RWPE2 (cell line): Measurements from ENCODE around the gene ZNF554.

Experiments used
- ATAC-seq: fragments of 200-7000 bp; cut with Tn5 transposase; 3 replicates; pipeline ENCODE4 v1.9.1; 2021; ENCODE audit warnings: low read depth
- DNase-seq: peaks from one replicate; pipeline ENCODE4 v3.0.0-alpha.2; 2020; ENCODE audit warnings: low spot score
- H3K27ac ChIP-seq: fragments of 450-650 bp; 2 replicates; pipeline ENCODE4 v1.5.1; 2017; ENCODE audit warnings: mild to moderate bottlenecking; ENCODE audit not compliant: poor library complexity, severe bottlenecking
- H3K27me3 ChIP-seq: fragments of 250-450 bp; sonication (Bioruptor Pico); 2 replicates; pipeline ENCODE4 v1.5.1; 2021; ENCODE audit warnings: mild to moderate bottlenecking, moderate library complexity; ENCODE audit not compliant: insufficient read depth, poor library complexity, severe bottlenecking
- H3K36me3 ChIP-seq: fragments of 250-450 bp; sonication (Bioruptor Pico); 2 replicates; pipeline ENCODE4 v1.5.1; 2020; ENCODE audit warnings: low read depth, mild to moderate bottlenecking, moderate library complexity
- H3K4me1 ChIP-seq: fragments of 250-450 bp; sonication (Bioruptor Pico); 2 replicates; pipeline ENCODE4 v1.5.1; 2021; ENCODE audit warnings: mild to moderate bottlenecking, moderate library complexity; ENCODE audit not compliant: insufficient read depth, poor library complexity, severe bottlenecking
- H3K4me3 ChIP-seq: fragments of 250-450 bp; sonication (Bioruptor Pico); 2 replicates; pipeline ENCODE4 v1.5.1; 2021; ENCODE audit warnings: mild to moderate bottlenecking, moderate library complexity; ENCODE audit not compliant: severe bottlenecking
- H3K9me3 ChIP-seq: fragments of 250-450 bp; sonication (Bioruptor Pico); 2 replicates; pipeline ENCODE4 v1.5.1; 2021; ENCODE audit warnings: mild to moderate bottlenecking, moderate library complexity; ENCODE audit not compliant: severe bottlenecking
- TF ChIP-seq, protein P1 (sequence below): fragments of 450-650 bp; IDR thresholded peaks from one replicate; pipeline ENCODE4 v1.5.1; 2017; ENCODE audit warnings: mild to moderate bottlenecking, moderate library complexity; ENCODE audit not compliant: poor library complexity, severe bottlenecking

The ZNF554 gene

GRCh38 chr19:2883686-2884439 is 64.2 kb downstream of the ZNF554 start:
- no peaks in the 10 kb centered on the region for H3K27me3 ChIP-seq
- H3K27ac ChIP-seq: no peak overlapping the region
- H3K36me3 ChIP-seq: no peaks in the 10 kb centered on the region
- H3K9me3 ChIP-seq: no peaks in the 10 kb centered on the region
- H3K4me3 ChIP-seq: no peak overlapping the region
- peaks cover 8% of the 10 kb centered on the region for H3K4me1 ChIP-seq
- DNase-seq (no peak), ATAC-seq (no peak)
- TF ChIP-seq, protein P1, sequence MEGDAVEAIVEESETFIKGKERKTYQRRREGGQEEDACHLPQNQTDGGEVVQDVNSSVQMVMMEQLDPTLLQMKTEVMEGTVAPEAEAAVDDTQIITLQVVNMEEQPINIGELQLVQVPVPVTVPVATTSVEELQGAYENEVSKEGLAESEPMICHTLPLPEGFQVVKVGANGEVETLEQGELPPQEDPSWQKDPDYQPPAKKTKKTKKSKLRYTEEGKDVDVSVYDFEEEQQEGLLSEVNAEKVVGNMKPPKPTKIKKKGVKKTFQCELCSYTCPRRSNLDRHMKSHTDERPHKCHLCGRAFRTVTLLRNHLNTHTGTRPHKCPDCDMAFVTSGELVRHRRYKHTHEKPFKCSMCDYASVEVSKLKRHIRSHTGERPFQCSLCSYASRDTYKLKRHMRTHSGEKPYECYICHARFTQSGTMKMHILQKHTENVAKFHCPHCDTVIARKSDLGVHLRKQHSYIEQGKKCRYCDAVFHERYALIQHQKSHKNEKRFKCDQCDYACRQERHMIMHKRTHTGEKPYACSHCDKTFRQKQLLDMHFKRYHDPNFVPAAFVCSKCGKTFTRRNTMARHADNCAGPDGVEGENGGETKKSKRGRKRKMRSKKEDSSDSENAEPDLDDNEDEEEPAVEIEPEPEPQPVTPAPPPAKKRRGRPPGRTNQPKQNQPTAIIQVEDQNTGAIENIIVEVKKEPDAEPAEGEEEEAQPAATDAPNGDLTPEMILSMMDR: no peak

- DNase-seq: no peak
- no peaks in the 10 kb centered on the region for H3K27me3 ChIP-seq
- TF ChIP-seq, protein P1: no peak
- H3K9me3 ChIP-seq: peaks cover 2% of the 10 kb centered on the region
- peaks cover 11% of the 10 kb centered on the region for H3K4me1 ChIP-seq
- no peak overlapping the region for H3K4me3 ChIP-seq
- H3K27ac ChIP-seq: no peak overlapping the region
- ATAC-seq: no peak
- no peaks in the 10 kb centered on the region for H3K36me3 ChIP-seq
Observed at GRCh38 chr19:2885736-2886135, 66.1 kb downstream of the ZNF554 start.
